OCI-LY3 (cell line): Measurements from ENCODE around the gene HACD2.

Source experiments
- CTCF ChIP-seq: fragments of 200-600, 300-600 bp; sonication (generic); IDR thresholded peaks from 2 replicates; pipeline ENCODE4 v1.5.1; 2014; ENCODE audit warnings: antibody characterized with exemption, low read length, low read depth
- EZH2phosphoT487 ChIP-seq: fragments of 200-600 bp; shearing (Covaris generic); IDR thresholded peaks from 2 replicates; pipeline ENCODE4 v1.6.1; 2018; ENCODE audit warnings: antibody characterized with exemption, mixed run types, low read depth

GRCh38 chr3:123475786-123476185 lies 109.1 kb downstream of the HACD2 start:
- TF ChIP-seq CTCF, result no peak
- no peak for TF ChIP-seq EZH2phosphoT487
